ENCODE measurements around the gene NR2F1.

DNA sequence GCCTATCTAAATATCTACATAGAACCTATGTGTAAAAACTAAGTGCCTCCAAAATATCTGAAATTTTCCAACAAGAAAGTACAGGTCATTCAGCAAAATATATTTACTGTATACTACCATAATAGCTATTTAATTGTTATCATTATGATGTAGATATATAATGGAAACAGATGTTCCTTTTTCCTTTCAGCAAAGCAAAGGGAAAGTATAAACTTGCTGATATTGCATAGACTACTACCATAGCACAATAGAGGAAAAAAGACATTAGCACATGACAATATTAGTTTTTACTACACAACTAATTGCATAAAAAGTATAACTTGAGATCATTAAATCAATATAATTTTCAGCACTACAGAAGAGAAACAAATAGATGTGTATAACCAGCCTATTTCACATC lies 16.9 kb upstream of the NR2F1 start:
- no peak for TF ChIP-seq ZNF274 (IDR thresholded peaks at IDR 0.05; ENCODE audit: low read depth, low read length)
- TF ChIP-seq YY1 (IDR thresholded peaks at IDR 0.05; ENCODE audit: insufficient read depth, insufficient read length), result no peak
- no peak for TF ChIP-seq SUZ12 (IDR thresholded peaks at IDR 0.05; ENCODE audit: extremely low read depth, insufficient read depth, insufficient read length)
